OCI-LY3 (cell line): Measurements from ENCODE around the gene SELENOM.
A peak's percentile ranks its signal among the peaks of the same experiment; 100 is the strongest.

Experiments used
- H2AFZ ChIP-seq: fragments of 200-600, 300-600 bp; shearing (Covaris generic); 2 replicates; pipeline ENCODE4 v1.6.0; 2014; ENCODE audit warnings: antibody characterized with exemption, low read depth, low read length
- H3K27ac ChIP-seq: fragments of 200-600, 300-600 bp; sonication (generic); 2 replicates; pipeline ENCODE4 v1.5.1; 2014; ENCODE audit warnings: mild to moderate bottlenecking, low read length, moderate library complexity, mixed read lengths
- H3K27me3 ChIP-seq: fragments of 200-600, 300-600 bp; sonication (generic); 2 replicates; pipeline ENCODE4 v1.6.1; 2014; ENCODE audit warnings: low read depth, low read length, mixed read lengths
- H3K36me3 ChIP-seq: fragments of 200-600, 300-600 bp; sonication (generic); replicated peaks from 2 replicates; pipeline ENCODE3; 2014; ENCODE audit warnings: low read depth, low read length, mixed read lengths
- H3K4me1 ChIP-seq: fragments of 300-600, 200-600 bp; sonication (generic); 2 replicates; pipeline ENCODE4 v1.6.1; 2014; ENCODE audit warnings: low read length, mixed read lengths
- H3K4me2 ChIP-seq: fragments of 200-600, 300-600 bp; sonication (generic); 2 replicates; pipeline ENCODE4 v1.6.1; 2014; ENCODE audit warnings: low read length, mixed read lengths
- H3K4me3 ChIP-seq: fragments of 300-600, 200-600 bp; sonication (generic); 2 replicates; pipeline ENCODE4 v1.5.1; 2014; ENCODE audit warnings: antibody characterized with exemption, mild to moderate bottlenecking, low read length, moderate library complexity
- H3K79me2 ChIP-seq: fragments of 300-600, 200-600 bp; shearing (Covaris generic); 2 replicates; pipeline ENCODE4 v1.6.1; 2014; ENCODE audit warnings: mild to moderate bottlenecking, low read length, mixed read lengths
- H3K9ac ChIP-seq: fragments of 300-600, 200-600 bp; shearing (Covaris generic); 2 replicates; pipeline ENCODE4 v1.6.0; 2014; ENCODE audit warnings: mild to moderate bottlenecking, low read length, moderate library complexity
- H3K9me3 ChIP-seq: fragments of 200-600, 300-600 bp; shearing (Covaris generic); 2 replicates; pipeline ENCODE4 v1.6.1; 2014; ENCODE audit warnings: low read length, mixed read lengths; ENCODE audit not compliant: insufficient read depth
- H4K20me1 ChIP-seq: fragments of 200-600, 300-600 bp; sonication (generic); 2 replicates; pipeline ENCODE4 v1.6.1; 2016; ENCODE audit warnings: low read length, mixed read lengths; ENCODE audit not compliant: insufficient read depth
- CTCF ChIP-seq: fragments of 200-600, 300-600 bp; sonication (generic); IDR thresholded peaks from 2 replicates; pipeline ENCODE4 v1.5.1; 2014; ENCODE audit warnings: antibody characterized with exemption, low read length, low read depth
- EZH2phosphoT487 ChIP-seq: fragments of 200-600 bp; shearing (Covaris generic); IDR thresholded peaks from 2 replicates; pipeline ENCODE4 v1.6.1; 2018; ENCODE audit warnings: antibody characterized with exemption, mixed run types, low read depth

SELENOM gene

GRCh38 chr22:31091106-31091975 is 16.0 kb downstream of the SELENOM start:
- H3K27ac ChIP-seq: no peak overlapping the region
- H3K9me3 ChIP-seq: no peaks in the 10 kb centered on the region
- peaks cover 5% of the 10 kb centered on the region for H3K36me3 ChIP-seq
- H3K4me2 ChIP-seq: no peak overlapping the region
- TF ChIP-seq EZH2phosphoT487: no peak
- TF ChIP-seq CTCF: no peak
- no peak overlapping the region for H3K4me3 ChIP-seq
- no peak overlapping the region for H2AFZ ChIP-seq
- no peaks in the 10 kb centered on the region for H4K20me1 ChIP-seq
- H3K4me1 ChIP-seq: peaks cover 10% of the 10 kb centered on the region
- H3K27me3 ChIP-seq: no peaks in the 10 kb centered on the region
- H3K9ac ChIP-seq: no peak overlapping the region
- H3K79me2 ChIP-seq: no peaks in the 10 kb centered on the region

GRCh38 chr22:31090217-31091085 is 16.9 kb downstream of the SELENOM start:
- Histone ChIP-seq H3K79me2 (no peaks in the 10 kb centered on the region), H3K9me3 (no peaks in the 10 kb centered on the region), H3K4me3 (no peak overlapping the region), H3K4me1 (peaks cover 15% of the 10 kb centered on the region), H3K27ac (no peak overlapping the region), H4K20me1 (no peaks in the 10 kb centered on the region), H3K36me3 (peaks cover 5% of the 10 kb centered on the region), H2AFZ (no peak overlapping the region), H3K27me3 (no peaks in the 10 kb centered on the region), H3K4me2 (no peak overlapping the region), H3K9ac (no peak overlapping the region)
- TF ChIP-seq EZH2phosphoT487: no peak
- no peak for TF ChIP-seq CTCF

GRCh38 chr22:31089160-31090100 is 17.9 kb downstream of the SELENOM start:
- no peak overlapping the region for H3K4me2 ChIP-seq
- H3K4me3 ChIP-seq: no peak overlapping the region
- no peak overlapping the region for H3K9ac ChIP-seq
- no peak overlapping the region for H2AFZ ChIP-seq
- no peaks in the 10 kb centered on the region for H3K27me3 ChIP-seq
- H4K20me1 ChIP-seq: no peaks in the 10 kb centered on the region
- TF ChIP-seq EZH2phosphoT487 (no peak), CTCF (peak; percentile 97)
- H3K27ac ChIP-seq: no peak overlapping the region
- H3K9me3 ChIP-seq: no peaks in the 10 kb centered on the region
- peaks cover 16% of the 10 kb centered on the region for H3K4me1 ChIP-seq
- H3K79me2 ChIP-seq: peaks cover 2% of the 10 kb centered on the region
- peaks cover 5% of the 10 kb centered on the region for H3K36me3 ChIP-seq
